Measurements from ENCODE around the gene RAX. TPM values are rescaled to one million over a fixed set of nuclear protein-coding genes. Genes with fewer than 3 reads are reported as not detected.

The RAX gene
- total RNA-seq, 1 donor from 2014 or later, result not detected

- DNase-seq (ENCODE audit: low spot score), result no peak
- Mint-ChIP-seq H3K9me3 (ENCODE audit: low read depth) (no peaks in the 10 kb centered on the region), H3K36me3 (ENCODE audit: low read depth) (peaks cover 1% of the 10 kb centered on the region), H3K27me3 (ENCODE audit: low read depth) (peaks cover 91% of the 10 kb centered on the region), H3K4me1 (ENCODE audit: low read depth) (peaks cover 23% of the 10 kb centered on the region), H3K4me3 (ENCODE audit: unreplicated experiment) (no peak overlapping the region), H3K27ac (ENCODE audit: unreplicated experiment) (no peak overlapping the region)
- no peak for TF ChIP-seq CTCF (IDR thresholded peaks at IDR 0.05)
Measured at GRCh38 chr18:59266459-59266858, 6.8 kb downstream of the RAX start.

GRCh38 chr18:59265974-59266369, 7.3 kb downstream of the RAX start:
- TF ChIP-seq CTCF (IDR thresholded peaks at IDR 0.05), result no peak
- no peak overlapping the region for H3K4me3 Mint-ChIP-seq (ENCODE audit: unreplicated experiment)
- no peak overlapping the region for H3K27ac Mint-ChIP-seq (ENCODE audit: unreplicated experiment)
- peaks cover 1% of the 10 kb centered on the region for H3K36me3 Mint-ChIP-seq (ENCODE audit: low read depth)
- H3K27me3 Mint-ChIP-seq (ENCODE audit: low read depth), result peaks cover 90% of the 10 kb centered on the region
- no peaks in the 10 kb centered on the region for H3K9me3 Mint-ChIP-seq (ENCODE audit: low read depth)
- DNase-seq (ENCODE audit: low spot score), result no peak
- H3K4me1 Mint-ChIP-seq (ENCODE audit: low read depth), result peaks cover 23% of the 10 kb centered on the region

GRCh38 chr18:59265246-59265973, 7.8 kb downstream of the RAX start:
- Mint-ChIP-seq H3K9me3 (ENCODE audit: low read depth) (no peaks in the 10 kb centered on the region), H3K27me3 (ENCODE audit: low read depth) (peaks cover 89% of the 10 kb centered on the region), H3K4me3 (ENCODE audit: unreplicated experiment) (no peak overlapping the region), H3K36me3 (ENCODE audit: low read depth) (peaks cover 1% of the 10 kb centered on the region), H3K27ac (ENCODE audit: unreplicated experiment) (no peak overlapping the region), H3K4me1 (ENCODE audit: low read depth) (peaks cover 23% of the 10 kb centered on the region)
- DNase-seq (ENCODE audit: low spot score), result no peak
- no peak for TF ChIP-seq CTCF (IDR thresholded peaks at IDR 0.05)

- Mint-ChIP-seq H3K36me3 (ENCODE audit: low read depth) (peaks cover 1% of the 10 kb centered on the region), H3K27ac (ENCODE audit: unreplicated experiment) (no peak overlapping the region), H3K4me1 (ENCODE audit: low read depth) (peaks cover 22% of the 10 kb centered on the region), H3K9me3 (ENCODE audit: low read depth) (peaks cover 1% of the 10 kb centered on the region), H3K27me3 (ENCODE audit: low read depth) (peaks cover 89% of the 10 kb centered on the region), H3K4me3 (ENCODE audit: unreplicated experiment) (no peak overlapping the region)
- no peak for DNase-seq (ENCODE audit: low spot score)
- no peak for TF ChIP-seq CTCF (IDR thresholded peaks at IDR 0.05)
Measured at GRCh38 chr18:59264651-59265245, 8.5 kb downstream of the RAX start.

- no peak for TF ChIP-seq CTCF (IDR thresholded peaks at IDR 0.05)
- peaks cover 18% of the 10 kb centered on the region for H3K4me1 Mint-ChIP-seq (ENCODE audit: low read depth)
- no peak for DNase-seq (ENCODE audit: low spot score)
- peaks cover 5% of the 10 kb centered on the region for H3K36me3 Mint-ChIP-seq (ENCODE audit: low read depth)
- H3K9me3 Mint-ChIP-seq (ENCODE audit: low read depth), result peaks cover 7% of the 10 kb centered on the region
- no peak overlapping the region for H3K4me3 Mint-ChIP-seq (ENCODE audit: unreplicated experiment)
- H3K27me3 Mint-ChIP-seq (ENCODE audit: low read depth), result peaks cover 90% of the 10 kb centered on the region
- no peak overlapping the region for H3K27ac Mint-ChIP-seq (ENCODE audit: unreplicated experiment)
Measured at GRCh38 chr18:59264121-59264571, 9.1 kb downstream of the RAX start.

Measured in chondrocyte (in vitro differentiated cells).